WTC11 (cell line): ENCODE results near the gene RRN3. TPM values are rescaled to one million over a fixed set of nuclear protein-coding genes. Genes with fewer than 3 reads are reported as not detected.
"Not testable (repeated sequence)": the region's sequence is repeated elsewhere in the genome, so short reads cannot be mapped to it uniquely, and the experiment has no call there.

Source experiments
- ATAC-seq: fragments of 200-7000 bp; cut with Tn5 transposase; 2 replicates; pipeline ENCODE4 v1.10.0; 2021; ENCODE audit warnings: mild to moderate bottlenecking, moderate library complexity
- CTCF ChIA-PET: fragments of 300-600 bp; sonication (Branson Sonifier 250); formaldehyde crosslinking; loops from one replicate; lab custom pipeline; 2021; ENCODE audit warnings: antibody characterized with exemption; lab: Charles Lee
- POLR2A ChIA-PET: fragments of 350-600 bp; sonication (Branson Sonifier 250); formaldehyde crosslinking; loops from one replicate; lab custom pipeline; 2021; ENCODE audit warnings: antibody characterized with exemption; lab: Charles Lee
- DNase-seq: peaks from one replicate; pipeline ENCODE4 v3.0.0; 2021; ENCODE audit warnings: low spot score
- H3K27ac Mint-ChIP-seq: 2 replicates; pipeline ENCODE4 v1.8.0; 2021; ENCODE audit warnings: mixed read lengths
- H3K27me3 Mint-ChIP-seq: 2 replicates; pipeline ENCODE4 v1.8.0; 2021; ENCODE audit warnings: low read depth, mild to moderate bottlenecking, moderate library complexity, mixed read lengths
- H3K36me3 Mint-ChIP-seq: 2 replicates; pipeline ENCODE4 v1.8.0; 2021; ENCODE audit warnings: mixed read lengths
- H3K4me1 Mint-ChIP-seq: 2 replicates; pipeline ENCODE4 v1.8.0; 2022; ENCODE audit warnings: mixed read lengths
- H3K4me3 Mint-ChIP-seq: 2 replicates; pipeline ENCODE4 v1.8.0; 2021; ENCODE audit warnings: mild to moderate bottlenecking, moderate library complexity, mixed read lengths
- H3K9me3 Mint-ChIP-seq: 2 replicates; pipeline ENCODE4 v1.8.0; 2021; ENCODE audit warnings: mixed read lengths
- microRNA-seq: library from miRNA; unstranded; fragments of <30 nt; microRNA quantifications from one replicate; pipeline ENCODE4 v1.2.0, GENCODE V29; 2022; ENCODE audit warnings: borderline number of aligned reads
- total RNA-seq: library from RNA; stranded (reverse); gene quantifications from 3 replicates; pipeline ENCODE4 v1.2.3, GENCODE V29; 2021

Gene RRN3
- total RNA-seq, 1 experiment from 2014 or later: 25.6 TPM

DNA sequence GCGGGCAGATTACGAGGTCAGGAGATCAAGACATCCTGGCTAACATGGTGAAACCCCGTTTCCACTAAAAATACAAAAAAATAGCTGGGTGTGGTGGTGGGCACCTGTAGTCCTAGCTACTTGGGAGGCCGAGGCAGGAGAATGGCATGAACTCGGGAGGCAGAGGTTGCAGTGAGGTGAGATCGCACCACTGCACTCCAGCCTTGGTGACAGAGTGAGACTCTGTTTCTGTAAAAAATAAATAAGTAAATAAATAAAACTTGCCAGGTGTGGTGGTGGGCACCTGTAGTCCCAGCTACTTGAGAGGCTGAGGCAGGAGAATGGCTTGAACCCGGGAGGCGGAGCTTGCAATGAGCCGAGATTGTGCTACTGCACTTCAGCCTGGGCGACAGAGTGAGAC lies 81.1 kb downstream of the RRN3 start:
- H3K36me3 Mint-ChIP-seq: peaks cover 37% of the 10 kb centered on the region
- H3K9me3 Mint-ChIP-seq, ATAC-seq, H3K27ac Mint-ChIP-seq, CTCF ChIA-PET, DNase-seq, H3K4me1 Mint-ChIP-seq, H3K27me3 Mint-ChIP-seq, H3K4me3 Mint-ChIP-seq, POLR2A ChIA-PET: not testable (repeated sequence)

Small RNA genes lying within 50 kb of the gene (microRNA-seq; reads per million reads assigned to microRNA genes)
- not detected for gene MIR1972-1
- not detected for gene MIR6511B2

Other genes starting within 250 kb of the RRN3 start
- 115 to 118 TPM (median 116 TPM) in 3 replicates for gene NPIPA1, start 156.8 kb downstream of the RRN3 start, total RNA-seq
- 106 to 108 TPM (median 107 TPM) in 3 replicates for gene PDXDC1, start 119.2 kb downstream of the RRN3 start, total RNA-seq
- 33.8 to 39.6 TPM (median 38.0 TPM) in 3 replicates for gene NTAN1, start 38.2 kb downstream of the RRN3 start, total RNA-seq